GM12801 (cell line): ENCODE measurements around the gene TMEM182.

Experiments
- TF ChIP-seq, protein P1 (sequence below): IDR thresholded peaks from one replicate; pipeline ENCODE4 v1.5.1; 2011; ENCODE audit warnings: control low read depth; ENCODE audit not compliant: insufficient read length; ENCODE audit errors: extremely low read depth

TMEM182 gene

DNA sequence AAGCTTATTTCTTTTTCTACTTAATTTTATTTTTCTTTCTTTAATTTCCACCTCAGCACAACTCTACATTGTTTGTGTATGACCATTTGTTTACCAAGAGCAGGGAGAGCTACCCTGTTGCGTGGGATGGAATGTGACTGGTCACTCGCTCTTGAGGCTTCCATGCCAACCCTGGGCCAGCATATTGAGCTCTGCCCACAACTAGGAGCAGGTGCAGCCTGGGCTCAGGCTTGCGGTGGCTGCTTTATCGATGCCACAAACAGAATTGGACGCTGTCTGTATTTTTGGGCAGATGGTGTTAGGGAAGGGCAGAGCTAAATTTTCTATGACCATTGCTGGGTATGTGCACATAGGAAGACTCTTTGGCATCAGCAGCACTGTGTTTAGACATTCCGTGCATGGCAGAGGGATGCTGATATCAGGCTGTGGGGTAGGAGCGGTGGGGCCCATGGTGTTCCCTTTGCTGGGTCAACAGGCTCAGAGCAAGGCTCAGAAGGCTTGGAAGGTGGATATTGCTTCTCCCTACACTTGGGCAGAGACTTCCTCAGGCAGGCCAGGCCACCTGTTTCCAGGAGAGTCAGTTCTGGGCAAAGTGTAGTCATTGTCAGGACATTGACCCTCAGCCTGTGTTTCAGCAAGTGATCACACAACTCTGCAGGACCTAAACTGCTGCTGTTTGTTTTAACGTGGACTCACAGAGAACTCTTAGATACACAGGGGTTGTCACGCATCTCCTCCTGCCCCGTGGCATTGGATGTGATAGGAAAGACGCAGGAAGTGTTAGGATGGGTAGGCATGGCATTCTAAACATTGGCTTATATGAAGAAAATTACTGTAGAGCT is 40.2 kb downstream of the TMEM182 start:
- TF ChIP-seq, protein P1, sequence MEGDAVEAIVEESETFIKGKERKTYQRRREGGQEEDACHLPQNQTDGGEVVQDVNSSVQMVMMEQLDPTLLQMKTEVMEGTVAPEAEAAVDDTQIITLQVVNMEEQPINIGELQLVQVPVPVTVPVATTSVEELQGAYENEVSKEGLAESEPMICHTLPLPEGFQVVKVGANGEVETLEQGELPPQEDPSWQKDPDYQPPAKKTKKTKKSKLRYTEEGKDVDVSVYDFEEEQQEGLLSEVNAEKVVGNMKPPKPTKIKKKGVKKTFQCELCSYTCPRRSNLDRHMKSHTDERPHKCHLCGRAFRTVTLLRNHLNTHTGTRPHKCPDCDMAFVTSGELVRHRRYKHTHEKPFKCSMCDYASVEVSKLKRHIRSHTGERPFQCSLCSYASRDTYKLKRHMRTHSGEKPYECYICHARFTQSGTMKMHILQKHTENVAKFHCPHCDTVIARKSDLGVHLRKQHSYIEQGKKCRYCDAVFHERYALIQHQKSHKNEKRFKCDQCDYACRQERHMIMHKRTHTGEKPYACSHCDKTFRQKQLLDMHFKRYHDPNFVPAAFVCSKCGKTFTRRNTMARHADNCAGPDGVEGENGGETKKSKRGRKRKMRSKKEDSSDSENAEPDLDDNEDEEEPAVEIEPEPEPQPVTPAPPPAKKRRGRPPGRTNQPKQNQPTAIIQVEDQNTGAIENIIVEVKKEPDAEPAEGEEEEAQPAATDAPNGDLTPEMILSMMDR, result no peak

DNA sequence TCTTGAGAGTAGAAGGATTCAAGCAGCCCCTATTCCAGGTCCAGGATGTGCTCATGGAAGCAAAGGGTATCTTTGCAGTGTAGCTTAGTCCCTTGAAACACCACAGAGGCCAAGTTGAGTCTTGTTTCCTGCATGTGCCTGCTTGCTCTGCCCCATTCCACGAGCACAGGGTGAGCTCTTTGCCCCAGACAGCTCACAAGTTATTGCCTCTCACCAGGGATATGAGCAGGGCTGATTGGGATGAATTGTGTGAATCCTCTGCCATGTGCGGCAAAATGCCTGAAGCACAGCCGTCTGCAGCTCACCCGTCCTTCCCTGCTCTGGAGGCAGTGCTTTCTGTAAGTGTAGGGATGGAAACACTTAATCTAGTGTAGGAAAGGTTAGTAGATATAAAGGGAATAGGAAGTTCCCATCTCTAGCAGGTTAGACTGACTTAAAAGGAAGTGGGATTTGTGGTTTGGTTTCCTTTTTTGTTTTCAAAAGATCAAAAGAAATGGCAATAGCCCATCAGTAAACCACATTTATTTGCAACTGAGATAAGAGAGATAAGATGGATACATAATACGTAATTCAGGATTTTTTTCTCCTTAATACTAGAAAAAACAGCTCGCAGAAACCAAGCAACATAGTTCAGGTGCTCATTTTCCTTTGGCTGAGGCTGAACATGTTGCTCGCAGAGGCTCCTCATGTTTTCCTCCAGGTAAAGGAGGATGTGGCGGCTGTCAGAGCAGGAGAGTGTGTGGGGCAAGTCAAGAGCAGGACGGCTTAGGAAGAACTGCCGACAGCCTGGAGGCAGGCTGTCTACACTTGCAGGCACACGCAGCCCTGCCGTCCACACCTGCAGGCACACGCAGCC is 41.4 kb downstream of the TMEM182 start:
- TF ChIP-seq, protein P1, result no peak

DNA sequence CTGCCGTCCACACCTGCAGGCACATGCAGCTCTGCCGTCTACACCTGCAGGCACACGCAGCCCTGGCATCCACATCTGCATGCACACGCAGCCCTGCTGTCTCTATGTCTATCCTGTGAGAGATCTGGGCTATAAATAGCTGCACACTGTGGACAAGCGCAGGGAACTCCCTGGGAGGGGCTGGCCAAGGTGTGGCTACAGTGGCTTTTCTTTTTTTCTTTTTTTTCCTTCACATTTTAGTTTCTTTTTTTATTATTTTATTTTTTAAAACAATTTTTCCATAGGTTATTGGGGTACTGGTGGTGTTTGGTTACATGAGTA is 42.0 kb downstream of the TMEM182 start:
- TF ChIP-seq, protein P1, result no peak

DNA sequence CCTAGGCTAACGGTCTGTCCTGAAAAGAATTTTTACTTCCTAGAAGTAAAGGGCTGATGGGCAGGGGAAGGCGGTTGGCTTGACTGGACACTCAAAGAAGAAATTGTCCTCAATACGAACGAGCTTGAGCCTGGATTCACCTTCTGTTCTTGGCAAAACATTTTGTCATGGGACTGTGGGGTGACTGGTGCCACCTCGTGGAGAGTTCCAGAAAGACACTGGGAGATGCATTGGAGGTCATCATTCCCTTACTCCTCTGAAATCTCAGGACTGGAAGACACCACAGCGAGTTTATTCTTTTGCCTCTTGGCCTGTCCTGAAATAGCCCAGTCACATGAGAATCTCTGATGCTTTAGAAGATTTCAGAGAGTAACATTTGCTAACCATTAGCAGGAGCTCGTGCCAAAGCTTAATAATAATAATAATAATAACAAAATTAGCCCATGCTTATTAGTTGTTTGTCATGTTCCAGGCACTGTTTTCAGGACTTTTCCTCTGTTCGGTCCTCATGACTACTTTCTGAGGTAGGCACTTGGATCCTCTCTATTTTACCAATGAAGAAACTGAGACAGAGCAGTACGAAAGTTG is 44.5 kb downstream of the TMEM182 start:
- TF ChIP-seq, protein P1, result no peak

DNA sequence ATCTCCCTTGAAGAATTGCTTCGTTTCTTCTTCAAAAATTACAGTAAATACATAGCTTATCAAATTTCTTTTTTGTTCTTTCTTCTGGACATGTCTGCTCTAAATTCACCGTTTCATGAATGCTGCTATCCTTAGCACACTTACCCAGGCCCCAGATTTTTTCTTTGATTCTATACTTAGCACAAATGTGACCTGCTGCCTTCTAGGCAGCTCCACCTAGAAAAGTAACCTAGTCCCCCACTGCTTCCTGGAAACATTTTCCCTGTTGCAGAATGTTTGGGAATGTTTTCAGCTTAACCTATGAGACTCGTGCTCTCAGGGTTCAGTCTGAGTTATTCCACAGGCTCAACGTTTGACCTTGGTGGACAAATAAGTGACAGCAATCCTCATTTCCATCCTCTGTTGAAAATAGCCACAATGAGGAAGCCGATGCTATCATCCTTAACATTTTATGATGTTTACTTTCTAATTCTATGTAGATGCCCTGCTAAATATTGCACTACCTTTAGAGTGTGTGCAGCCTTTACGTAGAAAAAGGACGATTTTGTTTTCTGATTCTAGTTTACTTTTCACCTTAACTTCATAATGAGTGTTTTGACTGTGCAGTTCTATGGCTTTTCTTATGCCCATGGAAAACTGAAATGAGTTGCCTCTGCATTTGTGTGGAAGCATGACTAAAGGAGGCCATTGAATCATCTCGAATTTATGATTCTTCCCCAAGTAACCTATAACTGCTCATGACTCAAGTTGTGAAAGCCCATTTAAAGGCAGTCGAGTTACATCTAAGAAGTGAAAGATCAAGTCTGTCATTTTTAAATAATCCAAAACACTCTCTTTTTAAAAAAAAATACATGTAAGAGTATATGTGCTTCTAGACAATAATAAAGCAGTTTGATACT is 47.7 kb downstream of the TMEM182 start:
- TF ChIP-seq, protein P1, result no peak

DNA sequence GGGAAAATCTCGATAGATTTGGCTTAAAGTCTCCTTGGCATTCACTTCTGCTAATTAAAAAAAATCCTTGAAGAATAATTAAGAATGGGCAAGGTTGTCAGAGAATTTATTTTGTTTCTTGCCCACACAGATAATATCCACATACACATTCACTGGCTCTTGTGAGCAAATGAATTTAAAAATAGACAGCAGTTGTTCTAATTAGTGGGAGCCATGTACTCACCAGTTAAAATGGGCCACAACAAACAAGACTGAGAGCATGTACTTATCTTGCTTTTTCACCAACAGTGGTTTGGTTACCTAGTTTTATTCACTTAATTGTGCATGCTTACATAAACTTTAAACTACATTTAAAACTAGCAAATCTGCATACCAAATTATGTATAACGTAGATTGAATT is 53.5 kb downstream of the TMEM182 start:
- TF ChIP-seq, protein P1, result no peak

DNA sequence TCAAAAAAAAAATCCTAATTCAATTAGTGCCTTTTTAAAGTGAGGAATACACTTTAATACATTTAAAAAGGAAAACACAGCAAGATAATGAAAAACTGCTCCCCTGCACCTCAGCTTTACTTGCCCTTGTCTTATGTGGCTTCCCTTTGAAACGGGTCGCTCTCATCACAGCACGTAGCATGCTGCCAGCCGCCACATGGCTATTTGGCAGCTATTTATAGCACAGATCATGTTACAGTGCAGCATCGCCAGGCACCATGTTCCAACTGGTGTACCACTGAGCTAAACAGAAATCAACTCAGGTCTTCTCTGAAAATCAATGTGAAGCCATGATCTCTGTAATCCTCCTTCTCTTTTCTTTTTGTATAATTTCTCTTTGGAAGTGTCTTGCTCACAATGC is 65.1 kb downstream of the TMEM182 start:
- TF ChIP-seq, protein P1, result no peak
